HG03045 (cell line): ENCODE data around the gene MIA3.
"Not testable (repeated sequence)": the region's sequence is repeated elsewhere in the genome, so short reads cannot be mapped to it uniquely, and the experiment has no call there.

Source experiments
- ATAC-seq: cut with Tn5 transposase; IDR thresholded peaks from one replicate; pipeline ENCODE4 v1.9.1; 2021; ENCODE audit warnings: mild to moderate bottlenecking, moderate library complexity; ENCODE audit not compliant: unreplicated experiment

MIA3 gene

DNA sequence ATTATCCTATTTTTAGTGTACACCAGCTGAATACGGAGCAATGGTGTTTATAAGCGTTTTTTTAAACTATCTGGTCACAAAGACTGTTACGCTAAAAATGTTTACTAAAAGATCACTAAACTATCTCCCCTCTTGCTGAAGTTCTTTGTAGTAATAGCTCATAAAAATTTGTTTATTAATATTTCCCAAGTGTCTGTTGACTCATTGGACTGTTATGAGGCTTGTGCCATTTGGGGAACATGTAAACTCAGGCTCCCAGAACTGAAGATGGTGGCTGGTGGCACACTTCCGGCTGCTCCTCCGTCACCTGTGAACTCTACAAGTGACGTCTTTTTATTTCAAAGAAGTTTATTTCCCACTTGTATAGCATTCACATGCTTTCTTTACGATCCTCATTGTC lies 48.1 kb downstream of the MIA3 start:
- no peak for ATAC-seq

DNA sequence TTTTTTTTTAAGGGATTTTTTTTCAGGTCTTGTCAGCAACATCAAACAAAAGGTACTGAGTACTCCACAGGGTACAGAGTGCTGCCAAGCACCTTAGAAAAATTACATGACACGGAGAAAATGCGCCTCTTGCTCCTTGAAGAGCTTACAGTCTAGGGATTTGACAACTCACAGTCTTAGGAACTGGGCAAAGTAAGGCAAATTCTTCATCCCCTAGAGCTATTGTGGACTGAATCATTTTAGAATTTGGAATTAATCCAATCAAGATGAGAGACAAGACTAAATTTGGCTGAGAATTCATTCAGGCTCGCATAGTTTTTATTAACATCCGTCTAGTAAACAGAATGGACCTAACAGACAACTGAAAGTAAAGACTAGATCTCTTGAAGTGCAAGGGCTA lies 50.3 kb downstream of the MIA3 start:
- ATAC-seq: not testable (repeated sequence)

DNA sequence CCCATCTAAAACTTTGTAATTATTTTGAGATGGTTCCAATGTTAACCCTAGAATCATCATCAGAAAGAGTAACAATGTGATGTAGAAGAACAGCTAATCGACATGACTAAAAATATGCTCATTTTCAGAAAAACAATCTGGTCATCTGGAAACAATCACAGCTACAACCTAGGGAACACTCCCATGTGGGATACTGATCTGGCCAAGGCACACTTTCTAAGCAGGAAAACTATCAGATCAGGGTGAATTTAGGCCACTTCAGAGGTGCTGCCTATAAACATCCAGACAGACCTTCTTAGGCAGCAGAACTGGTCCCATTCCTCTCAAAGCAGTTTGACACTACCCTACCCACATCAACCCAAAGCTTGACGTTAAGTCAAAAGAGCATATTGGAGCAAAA lies 51.2 kb downstream of the MIA3 start:
- ATAC-seq: not testable (repeated sequence)

DNA sequence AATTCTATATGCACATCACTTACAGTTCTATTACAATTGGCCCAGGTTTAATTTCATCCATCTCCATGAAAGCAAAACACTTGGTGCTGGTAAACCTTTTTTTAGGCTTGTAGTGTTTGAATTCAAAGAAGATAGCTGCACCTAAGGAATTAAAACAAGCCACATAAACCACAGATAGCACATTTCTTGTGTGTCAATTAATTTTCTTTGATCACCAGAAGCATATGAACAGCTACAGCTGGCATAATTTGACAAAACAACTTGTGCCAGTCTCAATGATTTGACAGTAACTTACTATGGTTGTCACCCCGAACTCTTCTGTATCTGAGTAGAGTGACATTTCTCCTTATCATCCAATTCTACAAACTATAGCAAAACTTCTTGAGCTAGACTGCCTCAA lies 52.2 kb downstream of the MIA3 start:
- ATAC-seq: no peak

DNA sequence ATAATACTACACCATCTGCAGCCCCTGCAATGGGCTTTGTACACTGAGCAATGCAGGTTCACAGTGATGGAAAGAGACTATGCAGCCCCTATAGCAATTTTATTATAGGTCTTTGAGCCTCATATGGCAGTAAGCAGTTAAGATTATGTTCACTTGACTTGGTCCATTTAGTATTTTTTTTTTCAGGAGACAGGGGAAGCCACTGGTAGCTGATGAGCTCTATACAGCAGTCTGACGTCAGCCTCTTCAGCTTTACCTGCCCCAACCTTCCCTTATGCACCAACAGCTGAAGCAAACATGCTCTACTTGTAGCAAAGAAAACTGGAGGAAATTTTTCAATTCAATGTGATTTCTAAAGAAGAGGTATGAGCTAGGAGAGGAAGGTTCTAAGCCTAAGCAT lies 62.2 kb downstream of the MIA3 start:
- no peak for ATAC-seq

DNA sequence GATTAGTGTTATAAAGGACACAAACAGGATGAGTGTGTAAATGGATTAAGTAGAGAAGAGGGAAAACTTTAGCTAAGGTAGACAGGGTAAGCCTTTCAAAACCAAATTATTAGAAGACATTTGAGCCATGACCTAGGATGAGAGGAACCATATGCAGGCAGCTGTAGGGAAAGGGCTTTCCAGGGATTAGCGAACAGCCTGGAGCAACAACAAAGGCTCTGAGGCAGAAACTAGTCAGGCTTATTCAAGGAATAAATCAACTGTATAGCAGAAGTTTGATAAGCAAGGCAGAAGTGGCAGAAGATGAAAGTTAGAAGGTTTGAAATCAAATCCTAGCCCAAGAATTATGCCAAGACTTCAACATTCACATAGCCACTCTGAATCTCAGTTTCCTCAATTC lies 73.1 kb downstream of the MIA3 start:
- no peak for ATAC-seq

DNA sequence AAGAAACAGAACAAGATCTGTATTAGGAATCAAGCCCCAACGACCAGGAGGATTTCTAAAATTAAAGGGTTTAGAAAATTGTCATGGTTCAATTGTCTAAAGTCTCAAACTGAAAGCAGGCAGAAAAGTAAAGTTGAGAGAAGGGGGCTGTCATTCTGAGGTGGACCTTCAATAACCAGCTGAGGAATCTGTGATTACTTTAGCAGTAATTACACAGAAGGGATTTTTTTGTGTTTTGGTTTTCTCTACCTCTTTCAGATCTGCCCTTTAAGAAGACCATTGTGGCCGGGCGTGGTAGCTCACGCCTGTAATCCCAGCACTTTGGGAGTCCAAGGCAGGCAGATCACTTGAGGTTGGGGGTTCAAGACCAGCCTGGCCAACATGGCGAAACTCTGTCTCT lies 77.0 kb downstream of the MIA3 start:
- no peak for ATAC-seq

DNA sequence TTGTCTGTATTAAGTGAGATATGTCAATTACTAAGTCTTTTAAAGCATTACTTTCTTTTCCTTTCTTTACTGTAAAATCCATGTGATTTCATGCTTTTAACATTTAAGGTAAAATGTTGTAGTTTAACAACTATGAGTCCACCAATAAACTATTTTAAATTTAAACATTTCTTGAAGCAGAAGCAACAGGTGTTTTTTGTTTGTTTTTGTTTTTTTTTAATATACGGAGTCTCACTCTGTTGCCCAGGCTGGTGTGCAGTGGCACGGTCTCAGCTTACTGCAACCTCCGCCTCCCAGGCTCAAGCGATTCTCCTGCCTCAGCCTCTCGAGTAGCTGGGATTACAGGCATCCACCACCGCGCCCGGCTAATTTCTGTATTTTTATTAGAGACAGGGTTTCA lies 78.8 kb downstream of the MIA3 start:
- no peak for ATAC-seq

DNA sequence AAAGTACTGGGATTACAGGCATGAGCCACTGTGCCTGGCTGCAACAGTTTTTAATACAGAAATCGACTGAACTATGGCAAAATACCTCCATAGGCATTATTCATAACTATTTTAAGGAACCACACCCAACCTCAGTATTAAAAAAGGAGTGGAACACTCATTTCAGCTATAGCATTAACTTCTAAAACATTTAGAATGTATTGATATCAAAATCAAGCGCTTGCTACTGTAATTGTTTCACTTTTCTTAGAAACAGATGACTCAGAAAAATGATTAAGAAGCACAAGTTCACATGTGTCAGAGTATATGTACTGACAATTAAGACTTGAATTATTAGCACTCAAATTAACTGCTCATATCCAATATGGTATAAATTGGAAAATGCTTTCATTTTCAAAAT lies 79.3 kb downstream of the MIA3 start:
- no peak for ATAC-seq

DNA sequence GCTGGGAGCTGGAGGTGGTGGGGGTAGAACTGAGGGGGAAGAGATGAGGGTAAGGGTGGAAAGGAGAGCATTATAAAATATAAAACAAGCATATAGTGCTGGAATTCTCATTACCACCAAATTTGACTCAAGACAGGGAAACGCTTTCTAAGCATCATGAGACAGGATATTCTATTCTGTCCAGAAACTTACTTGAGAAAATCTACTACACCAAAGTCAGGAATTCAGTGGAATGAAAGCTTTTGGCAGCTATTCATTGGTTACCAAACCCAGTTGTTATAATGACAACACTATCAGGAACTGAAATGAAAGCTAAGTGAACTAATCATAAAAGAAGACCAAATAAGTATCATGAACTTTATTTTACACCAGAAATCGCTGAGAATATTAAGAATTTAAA lies 79.9 kb downstream of the MIA3 start:
- ATAC-seq: no peak

DNA sequence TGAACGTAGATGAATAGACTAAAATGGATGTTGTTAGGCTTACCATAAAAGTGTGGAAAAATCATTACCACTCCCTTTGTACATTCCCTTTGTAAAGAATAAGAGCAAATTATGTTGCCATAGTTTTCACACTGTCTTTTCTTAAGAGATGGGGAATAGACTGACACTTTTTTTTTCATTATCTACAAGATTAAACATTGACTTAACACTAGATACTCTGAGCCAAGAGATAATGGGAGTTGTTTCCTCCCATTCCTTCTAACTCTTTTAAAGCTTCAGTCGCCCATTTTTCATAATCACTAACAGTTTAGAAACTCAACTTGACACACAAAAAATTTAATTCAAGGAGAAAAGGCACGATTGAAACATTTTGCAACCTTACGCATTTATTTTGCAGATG lies 84.3 kb downstream of the MIA3 start:
- ATAC-seq: no peak

DNA sequence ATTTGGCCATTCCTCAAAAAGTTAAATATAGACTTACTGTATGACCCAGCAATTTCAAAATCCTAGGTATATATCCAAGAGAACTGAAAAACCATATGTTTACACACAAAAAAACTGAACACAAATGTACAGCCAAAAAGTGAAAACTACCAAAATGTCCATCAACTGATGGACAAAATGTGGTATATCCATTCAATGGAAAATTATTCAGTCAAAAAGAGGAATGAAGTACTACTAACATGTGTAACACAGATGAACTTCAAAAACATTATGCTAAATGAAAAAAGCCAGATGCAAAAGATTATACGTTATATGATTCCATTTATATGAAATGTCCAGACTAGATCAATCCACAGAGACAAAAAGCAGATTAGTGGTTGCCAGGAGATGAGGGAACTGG lies 86.4 kb downstream of the MIA3 start:
- no peak for ATAC-seq

DNA sequence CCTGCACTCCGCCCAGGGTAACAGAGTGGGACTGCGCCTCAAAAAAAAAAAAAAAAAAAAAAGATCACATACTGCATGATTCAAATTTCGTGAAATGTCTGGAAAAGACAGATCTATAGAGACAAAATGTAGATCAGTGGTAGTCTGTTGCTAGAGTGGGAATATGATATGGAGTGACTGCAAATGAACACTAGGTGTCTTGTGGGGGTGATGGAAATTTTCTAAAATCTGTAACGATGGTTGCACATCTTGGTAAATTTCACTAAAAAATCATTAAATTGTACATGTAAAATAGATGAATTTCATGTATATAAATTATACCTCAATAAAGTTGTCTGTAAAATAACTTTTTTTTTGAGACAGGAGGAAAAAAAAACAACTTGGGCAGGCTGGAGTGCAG lies 88.9 kb downstream of the MIA3 start:
- no peak for ATAC-seq

DNA sequence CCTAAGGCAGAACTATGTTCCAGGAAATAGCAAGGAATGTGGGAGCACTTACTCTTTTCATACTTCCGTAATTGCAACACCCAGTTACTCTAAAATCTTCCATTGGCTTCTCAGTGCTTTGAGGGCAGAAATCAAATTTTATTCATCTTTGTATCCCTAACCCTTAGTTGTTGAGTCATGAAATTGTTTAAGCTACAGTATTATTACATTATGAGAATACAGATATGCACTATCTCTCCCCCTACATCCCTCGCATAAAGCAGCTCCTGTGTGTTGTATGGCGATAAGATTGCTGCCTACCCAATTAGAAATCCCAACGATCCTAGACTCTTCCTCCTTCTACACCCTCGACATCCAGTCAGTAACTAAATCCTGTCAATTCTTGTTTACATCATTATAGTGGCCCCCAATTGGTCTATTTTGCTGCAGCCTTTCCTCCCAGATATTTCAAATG lies 91.8 kb downstream of the MIA3 start:
- no peak for ATAC-seq

DNA sequence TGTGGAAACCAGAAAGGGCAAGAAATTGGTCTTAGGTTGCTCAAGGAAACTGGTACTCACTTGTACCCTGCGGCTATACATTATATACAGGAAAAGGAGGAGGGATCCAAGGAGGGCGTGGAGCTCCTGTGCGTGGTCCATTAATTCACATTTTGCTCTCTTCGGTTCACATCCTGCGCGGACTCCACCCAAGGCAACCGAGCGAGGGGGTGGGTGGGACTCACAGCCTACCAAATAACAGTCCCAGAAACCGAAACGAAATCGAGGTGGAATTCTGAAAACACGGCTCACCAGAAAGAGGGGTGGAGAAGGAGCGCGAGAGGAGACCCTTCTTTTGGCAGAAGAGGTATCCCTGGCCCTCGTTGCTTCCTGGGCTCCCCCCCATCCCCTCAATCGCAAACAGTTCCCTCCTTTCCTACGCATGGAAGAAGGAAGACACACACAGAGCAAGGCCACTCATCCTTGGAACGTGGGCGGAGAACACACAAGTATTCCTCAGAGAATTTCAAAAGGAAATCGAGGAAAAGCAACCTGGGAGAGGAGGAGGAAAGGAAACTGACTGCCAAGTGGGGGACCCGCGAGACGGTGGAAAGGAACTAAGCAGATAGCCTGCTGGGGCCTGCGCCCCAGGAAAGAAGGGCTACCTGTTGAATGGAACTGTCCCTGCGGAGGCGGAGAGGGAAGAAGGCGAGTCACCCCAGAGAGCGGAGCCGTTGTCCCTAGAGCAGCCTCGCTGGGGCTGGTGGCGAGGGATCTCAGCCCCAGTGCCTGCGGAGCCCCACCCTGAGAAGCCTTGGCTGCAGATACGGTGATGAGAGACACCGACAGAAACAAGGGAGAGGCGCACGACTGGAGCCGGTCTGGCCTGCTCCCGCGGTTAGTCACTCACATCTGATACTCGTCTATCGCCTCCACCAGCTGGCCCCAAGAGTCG lies 93.7 kb downstream of the MIA3 start:
- ATAC-seq: peak; percentile 31

DNA sequence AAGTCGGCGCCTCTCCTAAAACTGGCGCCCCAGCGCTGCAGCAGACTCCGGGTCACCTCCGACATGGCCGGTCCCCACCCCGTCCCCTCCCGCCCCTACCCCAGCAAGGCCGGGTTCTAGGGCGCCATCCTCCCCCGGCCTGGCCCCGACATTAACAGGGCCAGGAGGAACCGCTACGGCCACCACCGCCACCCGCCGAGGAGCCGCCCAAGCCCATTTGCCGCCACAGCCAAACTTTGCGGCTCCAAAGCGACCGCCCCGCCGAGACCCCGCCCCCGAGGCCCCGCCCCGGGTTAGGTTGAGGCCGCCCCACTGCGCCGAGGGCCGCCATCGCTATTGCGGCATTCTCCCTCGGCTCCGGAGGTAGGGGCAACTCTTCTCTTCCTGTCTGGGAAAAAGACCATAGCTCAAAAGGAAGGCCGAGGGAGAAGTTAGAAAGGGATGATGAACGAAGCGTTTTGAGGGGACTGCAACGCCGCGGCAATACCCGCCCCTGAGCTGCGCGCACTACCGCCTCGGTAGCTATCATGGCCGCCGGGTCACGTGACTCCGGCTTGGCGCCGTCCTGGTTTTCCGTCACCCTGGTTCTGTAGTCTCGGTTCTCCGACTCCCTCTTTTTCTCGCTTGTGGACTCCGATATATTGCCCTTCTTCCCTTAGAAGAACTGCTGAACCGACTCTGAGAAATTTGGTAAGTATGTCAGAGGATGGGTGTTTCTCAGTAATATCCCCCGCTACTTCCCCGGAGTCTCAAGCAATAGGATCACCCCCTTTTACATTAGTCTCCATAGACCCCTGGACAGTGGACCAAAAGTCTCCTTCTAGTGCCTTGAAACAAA lies 94.6 kb downstream of the MIA3 start, which contains the start of the genes AIDA and BROX:
Gene AIDA, minus strand, starts transcription at position 239 of the 838 bp plus-strand sequence. Its CDS starts 174 bp downstream, at position 65.
Gene BROX, plus strand, starts transcription at position 312 of the 838 bp plus-strand sequence. CDS start 3,136 bp downstream, outside the sequence.
- peak; percentile 82 for ATAC-seq

DNA sequence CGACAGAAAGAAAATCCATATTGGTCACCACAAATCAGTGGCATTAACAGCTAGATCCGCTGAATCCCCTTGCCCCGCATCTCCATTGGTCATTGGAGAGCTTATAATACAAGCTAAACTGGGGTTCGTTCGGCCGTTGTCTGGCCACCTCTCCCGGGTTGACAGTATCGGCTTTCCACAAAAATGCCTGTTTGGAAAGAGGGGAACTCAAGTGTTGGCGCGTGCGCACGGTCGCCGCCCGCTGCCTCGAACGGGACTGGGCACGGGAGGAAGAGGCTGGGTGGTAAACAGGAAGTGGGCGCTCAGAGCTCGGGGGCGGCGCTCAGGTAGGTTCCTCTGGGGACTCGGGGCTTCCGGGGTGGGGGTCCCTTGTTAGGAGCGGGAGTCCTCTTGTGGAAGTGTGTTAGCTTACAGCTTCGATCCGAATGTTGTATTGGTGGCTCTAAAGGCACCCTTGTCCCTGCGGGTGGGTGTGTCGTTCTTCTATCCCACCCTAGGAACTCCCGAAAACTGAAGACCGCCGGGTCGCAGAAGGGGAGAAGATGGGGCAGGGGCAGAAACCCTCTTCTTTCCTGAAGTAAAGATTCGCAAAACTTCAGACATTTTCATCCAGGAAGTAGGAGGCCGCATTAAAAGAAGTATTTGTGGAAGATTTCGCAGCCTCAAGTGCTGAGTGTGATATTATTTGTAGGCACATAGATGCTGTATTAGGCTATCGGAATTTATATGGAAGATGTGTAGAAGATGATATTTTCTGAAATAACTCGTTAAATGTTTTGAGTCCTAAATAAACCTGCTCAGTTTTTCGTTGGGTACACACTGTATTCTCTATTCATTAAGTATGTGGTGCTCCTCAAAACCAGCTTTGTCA lies 95.4 kb downstream of the MIA3 start:
- ATAC-seq: peak; percentile 68

DNA sequence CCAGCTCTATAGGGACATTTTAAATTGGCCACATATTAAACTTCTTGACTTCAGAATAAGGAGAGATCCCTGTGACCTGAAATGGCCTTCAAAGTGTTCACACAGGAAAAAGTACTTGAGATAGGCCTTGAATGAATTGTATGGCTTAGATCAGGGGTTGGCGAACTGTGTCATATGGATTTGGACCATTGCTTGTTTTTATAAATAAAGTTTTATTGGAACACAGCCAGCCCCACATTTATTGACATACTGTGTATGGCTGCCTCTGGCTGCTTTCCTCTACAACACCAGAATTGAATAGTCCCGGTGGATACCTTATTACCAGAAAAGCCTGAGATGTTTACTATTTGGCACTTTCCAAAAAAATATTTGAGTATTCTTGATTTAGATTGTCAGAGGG lies 98.5 kb downstream of the MIA3 start:
- no peak for ATAC-seq
